Left renal cortex interstitium (tissue), 4 donors: ENCODE measurements around the gene METRN. TPM values are rescaled to one million over a fixed set of nuclear protein-coding genes. Genes with fewer than 3 reads are reported as not detected.

Experiments
- DNase-seq, 4 donors: peaks; one replicate each; pipeline ENCODE4 v3.0.0-alpha.2; 2013; ENCODE audit warnings: low read depth in 4 of 4, low spot score in 2 of 4, missing footprints in 1 of 4
- polyA plus RNA-seq, 4 donors: library from polyadenylated mRNA; unstranded; fragments of 120-200 nt; gene quantifications; one replicate each; pipeline ENCODE4 v1.2.1, GENCODE V29; 2013; ENCODE audit not compliant: insufficient read length in 4 of 4

The METRN gene
- polyA plus RNA-seq, 4 donors, result 4.7 to 14.0 (median 11.8) TPM

DNA sequence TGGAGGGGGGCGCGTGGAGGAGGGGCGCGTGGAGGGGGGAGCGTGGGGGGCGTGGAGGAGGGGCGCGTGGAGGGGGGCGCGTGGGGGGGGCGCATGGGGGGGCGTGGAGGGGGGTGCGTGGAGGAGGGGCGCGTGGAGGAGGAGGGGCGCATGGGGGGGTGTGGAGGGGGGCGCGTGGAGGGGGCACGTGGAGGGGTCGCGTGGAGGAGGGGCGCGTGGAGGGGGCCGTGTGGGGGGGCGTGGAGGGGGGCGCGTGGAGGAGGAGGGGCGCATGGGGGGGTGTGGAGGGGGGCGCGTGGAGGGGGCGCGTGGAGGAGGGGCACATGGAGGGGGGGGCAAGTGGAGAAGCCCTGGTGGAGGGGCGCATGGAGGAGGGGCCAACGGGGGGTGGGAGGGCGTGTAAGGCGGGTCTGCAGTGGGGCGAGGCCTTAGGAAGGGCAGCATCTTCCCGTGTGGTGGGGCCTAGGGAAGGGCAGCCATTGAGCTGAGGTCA is 52.9 kb downstream of the METRN start:
- DNase-seq, result no peak

- no peak for DNase-seq
These were observed 53.5 kb downstream of the METRN start for GRCh38 chr16:768428-768827.

Other genes starting within 250 kb of the METRN start
- gene CAPN15, start 187.4 kb upstream of the METRN start, polyA plus RNA-seq, result 10 to 100 TPM; 20.0 to 40.2 (median 32.6) TPM
- 10 to 100 TPM in 3 of 4 donors, 1 to 10 TPM in 1; 8.2 to 20.3 (median 16.6) TPM for gene PRR35, start 154.7 kb upstream of the METRN start, polyA plus RNA-seq
- 10 to 100 TPM in 1 of 4 donors, 1 to 10 TPM in 3; 7.3 to 13.7 (median 8.3) TPM for gene NHLRC4, start 148.1 kb upstream of the METRN start, polyA plus RNA-seq
- gene PIGQ, start 145.2 kb upstream of the METRN start, polyA plus RNA-seq, result 10 to 100 TPM; 44.9 to 92.7 (median 76.9) TPM
- 10 to 100 TPM; 15.4 to 32.2 (median 24.8) TPM for gene RAB40C, start 125.1 kb upstream of the METRN start, polyA plus RNA-seq
- 1 to 10 TPM in 3 of 4 donors, under 1 TPM in 1; 0.83 to 3.7 (median 2.3) TPM for gene WFIKKN1, start 84.1 kb upstream of the METRN start, polyA plus RNA-seq
- 10 to 100 TPM; 40.1 to 81.6 (median 60.1) TPM for gene METTL26, start 78.8 kb upstream of the METRN start, polyA plus RNA-seq
- gene MCRIP2, start 73.3 kb upstream of the METRN start, polyA plus RNA-seq, result 10 to 100 TPM; 13.6 to 30.9 (median 25.1) TPM
- 10 to 100 TPM; 23.5 to 76.1 (median 52.9) TPM for gene WDR90, start 65.8 kb upstream of the METRN start, polyA plus RNA-seq
- gene RHOT2, start 47.0 kb upstream of the METRN start, polyA plus RNA-seq, result 100 to 1,000 TPM in 1 of 4 donors, 10 to 100 TPM in 3; 53.4 to 131 (median 95.7) TPM
- 1 to 10 TPM; 1.1 to 3.4 (median 1.7) TPM for gene RHBDL1, start 39.4 kb upstream of the METRN start, polyA plus RNA-seq
- gene STUB1, start 34.7 kb upstream of the METRN start, polyA plus RNA-seq, result 100 to 1,000 TPM; 110 to 187 (median 117) TPM
- 10 to 100 TPM; 55.7 to 85.7 (median 69.2) TPM for gene JMJD8, start 30.8 kb upstream of the METRN start, polyA plus RNA-seq
- gene WDR24, start 24.7 kb upstream of the METRN start, polyA plus RNA-seq, result 10 to 100 TPM in 3 of 4 donors, 1 to 10 TPM in 1; 9.1 to 18.3 (median 13.1) TPM
- gene FBXL16, start 9.3 kb upstream of the METRN start, polyA plus RNA-seq, result 1 to 10 TPM in 2 of 4 donors, under 1 TPM in 2; 0.69 to 1.7 (median 1.2) TPM
- 10 to 100 TPM; 11.3 to 32.8 (median 21.2) TPM for gene ANTKMT, start 6.0 kb downstream of the METRN start, polyA plus RNA-seq
- 1 to 10 TPM; 1.1 to 4.3 (median 3.4) TPM for gene CCDC78, start 11.3 kb downstream of the METRN start, polyA plus RNA-seq
- gene HAGHL, start 12.0 kb downstream of the METRN start, polyA plus RNA-seq, result 1 to 10 TPM; 1.9 to 7.7 (median 7.3) TPM
- gene CIAO3, start 25.9 kb downstream of the METRN start, polyA plus RNA-seq, result 10 to 100 TPM; 21.7 to 32.2 (median 27.6) TPM
- 10 to 100 TPM; 11.6 to 26.2 (median 20.2) TPM for gene MSLN, start 45.6 kb downstream of the METRN start, polyA plus RNA-seq
- gene RPUSD1, start 73.3 kb downstream of the METRN start, polyA plus RNA-seq, result 10 to 100 TPM in 3 of 4 donors, 1 to 10 TPM in 1; 9.7 to 18.5 (median 16.5) TPM
- gene CHTF18, start 73.5 kb downstream of the METRN start, polyA plus RNA-seq, result 10 to 100 TPM; 16.0 to 47.6 (median 28.0) TPM
- under 1 TPM in 3 of 4 donors, not detected in 1; 0.17 to 0.49 (median 0.27) TPM for gene GNG13, start 85.6 kb downstream of the METRN start, polyA plus RNA-seq